Transverse colon (tissue), 3 donors: ENCODE measurements around the gene POM121.
"Not testable (repeated sequence)": the region's sequence is repeated elsewhere in the genome, so short reads cannot be mapped to it uniquely, and the experiment has no call there.

Experiments used
- EP300 ChIP-seq: sonication (generic); formaldehyde crosslinking; IDR thresholded peaks from one replicate; pipeline ENCODE4 v1.6.1; 2017; ENCODE audit warnings: antibody characterized with exemption, low read depth
- POLR2A ChIP-seq: fragments of 450-650 bp; IDR thresholded peaks from one replicate; pipeline ENCODE4 v1.6.1; 2016; ENCODE audit warnings: antibody characterized with exemption, mild to moderate bottlenecking, moderate library complexity
- TF ChIP-seq, protein P1 (sequence below), 5 experiments: fragments of 200-600 bp in 3 of 5; fragments of 450-650 bp in 2 of 5; sonication (generic) in 3 of 5; IDR thresholded peaks; 1 replicate in 2 of 5; 2 replicates in 3 of 5; pipeline ENCODE4 v1.5.1; 2016 to 2017; ENCODE audit warnings: antibody characterized with exemption in 5 of 5, inconsistent platforms in 3 of 5, mild to moderate bottlenecking in 2 of 5, moderate library complexity in 1 of 5

DNA sequence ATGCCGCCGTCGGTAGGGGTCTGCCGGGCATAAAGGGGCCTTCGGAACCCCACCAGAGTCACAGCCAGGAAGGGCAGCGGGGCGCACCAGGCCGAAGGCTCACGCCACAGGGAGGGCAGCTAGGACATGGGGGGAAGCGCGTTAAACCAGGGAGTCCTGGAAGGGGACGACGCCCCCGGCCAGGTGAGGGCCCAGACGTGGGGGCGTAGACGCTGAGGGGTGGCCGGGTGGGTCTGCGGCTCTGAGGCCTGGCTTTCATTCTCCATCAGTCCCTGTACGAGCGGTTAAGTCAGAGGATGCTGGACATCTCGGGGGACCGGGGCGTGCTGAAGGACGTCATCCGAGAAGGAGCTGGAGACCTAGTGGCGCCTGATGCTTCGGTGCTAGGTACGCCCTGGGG is 44.8 kb downstream of the POM121 start:
- not testable (repeated sequence) for TF ChIP-seq POLR2A, EP300
- TF ChIP-seq, protein P1, sequence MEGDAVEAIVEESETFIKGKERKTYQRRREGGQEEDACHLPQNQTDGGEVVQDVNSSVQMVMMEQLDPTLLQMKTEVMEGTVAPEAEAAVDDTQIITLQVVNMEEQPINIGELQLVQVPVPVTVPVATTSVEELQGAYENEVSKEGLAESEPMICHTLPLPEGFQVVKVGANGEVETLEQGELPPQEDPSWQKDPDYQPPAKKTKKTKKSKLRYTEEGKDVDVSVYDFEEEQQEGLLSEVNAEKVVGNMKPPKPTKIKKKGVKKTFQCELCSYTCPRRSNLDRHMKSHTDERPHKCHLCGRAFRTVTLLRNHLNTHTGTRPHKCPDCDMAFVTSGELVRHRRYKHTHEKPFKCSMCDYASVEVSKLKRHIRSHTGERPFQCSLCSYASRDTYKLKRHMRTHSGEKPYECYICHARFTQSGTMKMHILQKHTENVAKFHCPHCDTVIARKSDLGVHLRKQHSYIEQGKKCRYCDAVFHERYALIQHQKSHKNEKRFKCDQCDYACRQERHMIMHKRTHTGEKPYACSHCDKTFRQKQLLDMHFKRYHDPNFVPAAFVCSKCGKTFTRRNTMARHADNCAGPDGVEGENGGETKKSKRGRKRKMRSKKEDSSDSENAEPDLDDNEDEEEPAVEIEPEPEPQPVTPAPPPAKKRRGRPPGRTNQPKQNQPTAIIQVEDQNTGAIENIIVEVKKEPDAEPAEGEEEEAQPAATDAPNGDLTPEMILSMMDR (IDR thresholded peaks at IDR 0.05) = not testable (repeated sequence)
